GM18517 (cell line): ENCODE data around the gene SPRR2E.
"Not testable (repeated sequence)": the region's sequence is repeated elsewhere in the genome, so short reads cannot be mapped to it uniquely, and the experiment has no call there.

Experiments used
- ATAC-seq: cut with Tn5 transposase; IDR thresholded peaks from one replicate; pipeline ENCODE4 v1.9.1; 2021; ENCODE audit warnings: mild to moderate bottlenecking, moderate library complexity; ENCODE audit not compliant: unreplicated experiment

The SPRR2E gene

DNA sequence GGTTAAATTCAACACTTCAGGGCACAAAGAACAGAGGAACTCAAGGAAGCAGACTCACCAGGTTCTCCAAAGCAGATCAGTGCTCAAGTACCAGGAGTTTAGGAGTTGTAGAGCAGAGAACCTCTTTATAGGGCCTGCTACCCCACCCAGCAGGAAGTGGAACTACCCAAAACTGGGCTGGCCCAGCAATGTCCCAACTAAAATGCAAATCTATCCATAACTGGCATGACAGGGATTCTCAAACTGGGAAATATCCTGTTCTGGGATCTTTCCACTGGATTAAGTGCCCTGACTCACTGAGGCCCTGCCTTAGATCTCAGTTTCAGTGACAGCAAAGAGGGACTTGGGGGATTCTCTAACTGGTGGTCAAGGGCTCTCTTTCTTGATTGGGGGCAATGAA lies at the start of gene SPRR2E:
Gene SPRR2E, minus strand, starts transcription at position 101 of the 400 bp plus-strand sequence. CDS start 775 bp downstream, outside the sequence.
- ATAC-seq = no peak

DNA sequence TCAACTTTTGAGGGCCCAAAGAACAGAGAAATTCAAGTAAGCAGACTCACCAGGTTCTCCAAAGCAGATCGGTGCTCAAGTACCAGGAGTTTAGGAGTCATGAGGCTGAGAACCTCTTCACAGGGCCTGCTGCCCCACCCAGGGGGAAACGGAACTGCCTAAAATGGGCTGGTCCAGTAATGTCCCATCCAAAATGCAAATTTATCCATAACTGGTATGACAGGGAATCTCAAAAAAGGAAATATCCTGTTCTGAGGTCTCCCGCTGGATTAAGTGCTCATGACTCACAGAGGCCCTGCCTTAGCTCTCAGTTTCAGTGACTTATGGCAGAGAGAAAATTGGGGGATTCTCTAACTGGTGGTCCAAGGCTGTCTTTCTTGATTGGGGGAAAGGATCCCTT lies 47.1 kb upstream of the SPRR2E start:
- no peak for ATAC-seq

DNA sequence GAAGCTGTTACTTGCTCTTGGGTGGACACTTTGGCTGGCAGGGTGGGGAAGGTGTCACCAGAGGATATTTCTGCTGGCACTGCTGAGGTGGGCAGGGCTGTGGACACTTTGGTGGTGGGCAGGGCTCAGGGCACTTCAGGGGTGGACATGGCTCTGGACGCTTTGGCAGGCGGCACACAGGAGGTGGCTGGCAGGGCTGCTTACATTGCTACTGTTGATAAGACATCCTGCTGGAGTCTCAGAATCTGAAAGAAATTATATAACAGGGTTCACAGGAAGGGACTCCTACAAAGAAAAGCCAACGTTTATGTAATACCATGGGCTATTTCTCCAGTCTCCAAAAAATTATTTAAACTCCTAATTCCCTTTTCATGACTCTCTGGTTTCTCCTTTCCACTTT lies 46.2 kb upstream of the SPRR2E start:
- no peak for ATAC-seq

DNA sequence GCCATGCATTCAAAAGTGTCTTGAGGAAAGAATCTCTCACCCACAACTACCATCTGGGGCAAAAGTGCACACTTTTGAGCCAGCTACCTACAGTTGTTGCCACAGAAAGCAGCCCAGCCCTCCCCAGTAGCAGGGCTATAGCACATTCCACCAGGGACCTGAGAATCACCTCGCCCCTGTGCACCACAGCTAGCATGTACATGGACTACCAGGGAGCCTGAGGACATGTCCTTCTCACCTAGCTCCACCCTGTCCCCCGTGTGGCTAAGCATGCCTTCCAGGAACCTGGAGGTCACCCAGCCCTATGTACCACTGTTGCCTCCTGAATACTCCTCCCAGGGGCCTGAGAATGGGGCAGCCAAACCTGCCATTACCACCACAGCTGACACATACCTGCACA lies 39.4 kb upstream of the SPRR2E start:
- no peak for ATAC-seq

DNA sequence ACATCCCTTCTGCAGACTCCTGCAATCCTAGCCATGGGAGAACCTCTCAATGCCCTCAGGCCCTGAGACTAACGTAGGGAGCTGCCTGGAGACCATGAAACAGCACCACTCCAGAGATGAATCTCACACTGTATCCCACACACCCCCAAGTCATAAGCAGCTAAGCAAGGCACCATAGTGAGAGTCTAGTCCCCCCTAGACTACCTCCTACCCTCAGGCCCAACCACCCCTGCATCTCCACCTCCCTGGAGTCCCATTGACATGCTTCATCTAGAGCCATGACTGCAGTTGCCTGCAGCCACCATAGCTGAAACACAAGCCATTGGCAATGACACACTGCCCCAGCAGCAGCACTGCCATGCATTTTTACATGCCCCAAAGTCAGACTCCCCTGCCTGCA lies 38.9 kb upstream of the SPRR2E start:
- ATAC-seq = no peak

DNA sequence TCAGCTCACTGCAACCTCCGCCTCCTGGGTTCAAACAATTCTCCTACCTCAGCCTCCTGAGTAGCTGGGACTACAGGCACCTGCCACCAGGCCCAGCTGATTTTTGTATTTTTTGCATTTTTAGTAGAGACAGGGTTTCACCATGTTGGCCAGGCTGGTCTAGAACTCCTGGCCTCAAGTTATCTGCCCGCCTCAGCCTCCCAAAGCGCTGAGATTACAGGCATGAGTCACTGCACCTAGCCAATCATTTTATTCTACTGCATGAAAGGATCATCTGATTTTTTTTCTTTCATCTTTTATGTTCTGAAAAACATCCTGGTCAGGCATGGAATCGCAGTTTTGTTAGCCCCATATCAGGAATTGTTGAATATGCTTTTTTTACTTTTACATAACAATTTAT lies 34.4 kb upstream of the SPRR2E start:
- ATAC-seq = not testable (repeated sequence)

DNA sequence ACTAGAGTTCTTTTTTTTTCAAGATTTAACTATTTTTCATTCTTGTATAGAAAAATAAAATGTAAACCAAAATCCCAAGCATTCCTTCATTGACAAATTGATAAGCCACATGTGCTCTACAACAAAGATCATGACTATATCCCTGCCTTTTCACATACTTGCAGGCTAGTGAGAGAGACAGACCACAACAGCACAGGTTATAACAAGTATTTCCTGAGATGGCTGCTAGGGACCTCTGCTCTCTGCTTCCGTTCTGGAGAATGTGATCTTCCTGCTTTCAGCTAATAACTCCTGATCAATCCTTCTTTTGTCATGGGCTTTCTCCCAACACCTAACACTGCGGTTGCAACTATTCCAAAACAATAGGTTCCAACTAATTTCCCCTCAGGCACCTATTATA lies 33.0 kb upstream of the SPRR2E start:
- ATAC-seq = no peak

DNA sequence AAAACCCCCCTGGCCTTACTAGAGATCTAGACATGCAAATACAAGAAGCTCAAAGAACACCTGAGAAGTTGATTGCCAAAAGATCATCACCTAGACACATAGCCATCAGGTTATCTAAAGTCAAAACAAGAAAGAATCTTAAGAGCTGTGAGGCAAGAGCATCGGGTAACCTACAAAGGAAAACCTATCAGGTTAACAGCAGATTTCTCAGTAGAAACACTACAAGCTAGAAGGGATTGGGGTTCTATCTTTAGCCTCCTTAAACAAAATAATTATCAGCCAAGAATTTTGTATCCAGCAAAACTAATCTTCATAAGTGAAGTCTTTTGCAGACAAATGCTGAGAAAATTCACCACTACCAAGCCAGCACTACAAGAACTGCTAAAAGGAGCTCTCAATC lies 31.2 kb upstream of the SPRR2E start:
- no peak for ATAC-seq

DNA sequence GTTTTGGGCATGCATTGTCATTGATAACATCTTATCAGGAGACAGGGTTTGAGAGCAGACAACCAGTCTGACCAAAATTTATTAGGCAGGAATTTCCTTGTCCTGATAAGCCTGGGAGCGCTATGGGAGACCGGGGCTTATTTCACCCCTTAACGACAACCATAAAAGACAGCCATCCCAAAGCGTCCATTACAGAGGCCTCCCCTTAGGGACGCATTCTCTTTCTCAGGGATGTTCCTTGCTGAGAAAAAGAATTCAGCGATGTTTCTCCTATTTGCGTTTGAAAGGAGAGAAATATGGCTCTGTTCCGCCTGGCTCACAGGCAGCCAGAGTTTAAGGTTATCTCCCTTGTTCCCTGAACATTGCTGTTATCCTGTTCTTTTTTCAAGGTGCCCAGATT lies 29.5 kb upstream of the SPRR2E start:
- not testable (repeated sequence) for ATAC-seq

DNA sequence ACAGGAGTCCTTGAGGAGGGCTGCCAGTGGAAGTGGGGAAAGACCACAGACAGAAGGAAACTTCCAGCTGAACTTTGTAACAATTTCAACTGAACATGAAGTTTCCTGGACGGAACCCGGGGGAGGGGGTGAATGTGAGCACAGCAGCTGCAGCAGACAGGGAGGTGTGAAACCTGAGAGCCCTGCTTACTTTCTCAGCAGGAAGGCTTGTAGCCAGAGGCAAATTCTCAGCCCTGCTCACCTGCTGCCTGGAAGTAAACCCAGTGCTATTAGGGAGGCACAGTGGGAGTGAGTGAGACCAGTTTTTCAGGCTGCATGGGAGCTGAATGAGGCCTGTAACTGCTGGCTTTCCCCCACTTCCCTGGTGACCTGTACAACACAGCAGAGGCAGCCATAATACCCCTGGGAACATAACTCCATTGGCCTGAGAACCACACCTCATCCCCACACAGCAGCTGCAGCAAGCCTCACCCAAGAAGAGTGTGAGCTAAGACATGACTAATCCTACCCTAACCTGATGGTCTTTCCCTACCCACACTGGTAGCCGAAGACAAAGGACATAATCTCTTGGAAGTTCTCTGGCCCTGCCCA lies 28.6 kb upstream of the SPRR2E start:
- ATAC-seq = no peak

DNA sequence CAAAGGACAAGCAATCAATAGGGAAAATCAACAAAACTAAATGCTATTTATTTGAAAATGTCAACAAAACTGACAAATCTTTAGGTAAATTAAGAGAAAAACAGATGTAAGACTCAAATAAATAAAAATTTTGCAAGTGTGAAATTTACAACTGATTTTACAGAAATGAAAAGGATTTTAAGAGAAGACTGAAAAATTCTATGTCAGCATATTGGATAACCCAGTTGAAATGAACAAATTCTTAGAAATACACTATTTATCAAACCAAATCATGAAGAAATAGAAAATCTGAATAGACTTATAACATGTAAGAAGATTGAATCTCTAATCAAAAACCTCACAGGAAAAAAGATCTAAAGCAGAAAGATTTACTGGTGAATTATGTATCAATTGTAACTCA lies 26.6 kb upstream of the SPRR2E start:
- no peak for ATAC-seq

DNA sequence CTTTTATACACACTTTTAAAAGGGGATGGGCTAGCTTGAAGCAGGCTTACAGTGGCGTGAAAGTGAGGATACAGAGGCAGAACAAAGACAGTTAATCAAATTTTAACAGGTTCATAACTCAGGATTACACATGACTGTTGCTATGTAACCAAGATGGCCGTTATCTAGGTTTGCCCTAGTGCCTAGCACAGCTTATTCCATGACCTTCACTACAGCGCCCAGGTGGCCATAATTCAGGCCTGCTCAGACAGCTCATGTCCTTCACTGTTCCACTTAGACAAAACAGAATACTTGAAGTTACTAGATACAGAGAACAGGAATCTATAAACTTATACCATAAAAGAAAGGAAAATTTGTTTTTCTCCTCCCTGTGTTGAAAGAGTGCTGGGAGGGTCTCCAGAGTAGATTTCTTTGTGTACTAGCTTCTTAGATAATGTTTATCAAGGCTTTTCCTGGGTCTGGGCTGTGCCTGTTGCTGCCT lies 25.2 kb upstream of the SPRR2E start:
- no peak for ATAC-seq

DNA sequence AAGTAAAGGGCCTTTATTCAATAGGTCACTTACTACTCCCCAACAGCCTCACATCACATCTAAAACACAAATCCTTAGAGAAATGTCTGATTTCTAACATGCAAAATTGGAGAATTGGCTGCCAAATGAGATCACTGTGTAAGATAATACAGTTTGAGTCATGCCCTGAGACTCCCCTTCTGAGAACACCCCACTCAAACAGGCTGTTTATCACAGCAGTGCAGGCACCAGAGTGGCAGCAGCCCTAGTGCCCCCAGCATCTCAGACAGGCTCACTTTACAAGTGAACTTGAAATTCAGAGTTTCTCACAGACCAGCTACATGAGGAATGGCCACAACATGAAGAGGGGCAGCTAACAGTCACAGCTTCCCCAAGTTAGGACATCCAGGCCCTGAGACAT lies 20.9 kb upstream of the SPRR2E start:
- not testable (repeated sequence) for ATAC-seq

DNA sequence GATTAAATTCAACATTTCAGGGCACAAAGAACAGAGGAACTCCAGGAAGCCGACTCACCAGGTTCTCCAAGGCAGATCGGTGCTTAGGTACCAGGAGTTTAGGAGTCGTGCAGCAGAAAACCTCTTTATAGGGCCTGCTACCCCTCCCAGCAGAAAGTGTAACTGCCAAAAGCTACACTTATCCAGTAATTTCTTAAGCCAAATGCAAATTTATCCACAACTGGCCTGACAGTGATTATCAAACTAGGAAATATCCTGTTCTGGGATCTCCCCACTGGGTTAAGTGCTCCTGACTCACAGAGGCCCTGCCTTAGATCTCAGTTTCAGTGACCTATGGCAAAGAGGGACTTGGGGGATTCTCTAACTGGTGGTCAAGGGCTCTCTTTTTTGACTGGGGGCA lies 19.1 kb upstream of the SPRR2E start, which contains the start of gene SPRR2F:
Gene SPRR2F, minus strand, starts transcription at position 101 of the 400 bp plus-strand sequence. CDS start 783 bp downstream, outside the sequence.
- no peak for ATAC-seq

DNA sequence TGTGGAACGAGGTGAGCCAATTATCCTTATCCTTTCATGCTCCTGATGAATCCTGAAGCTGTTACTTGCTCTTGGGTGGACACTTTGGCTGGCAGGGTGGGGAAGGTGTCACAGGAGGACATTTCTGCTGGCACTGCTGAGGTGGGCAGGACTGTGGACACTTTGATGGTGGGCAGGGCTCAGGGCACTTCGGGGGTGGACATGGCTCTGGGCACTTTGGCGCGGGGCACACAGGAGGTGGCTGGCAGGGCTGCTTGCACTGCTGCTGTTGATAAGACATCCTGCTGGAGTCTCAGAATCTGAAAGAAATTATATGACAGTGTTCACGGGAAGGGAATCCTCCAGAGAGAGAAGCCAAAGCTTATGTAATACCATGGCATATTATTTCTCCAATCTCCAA lies 18.1 kb upstream of the SPRR2E start:
- ATAC-seq = not testable (repeated sequence)

DNA sequence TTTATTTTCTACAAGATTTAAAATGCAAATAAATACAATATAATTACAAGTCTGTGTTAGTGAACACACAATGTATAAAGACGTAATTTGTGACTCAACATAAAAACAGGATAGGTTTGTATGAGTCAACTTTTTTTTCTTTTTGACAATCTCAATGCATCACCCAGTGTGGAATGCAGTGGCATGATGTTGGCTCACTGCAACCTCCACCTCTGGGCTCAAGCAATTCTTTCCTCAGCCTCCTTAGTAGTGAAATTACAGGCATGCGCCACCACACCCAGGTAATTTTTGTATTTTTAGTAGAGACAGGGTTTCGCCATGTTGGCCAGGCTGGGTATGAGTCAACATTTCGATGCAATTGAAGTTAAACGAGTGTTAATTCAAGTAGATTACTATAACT lies 5.9 kb upstream of the SPRR2E start:
- ATAC-seq = no peak

DNA sequence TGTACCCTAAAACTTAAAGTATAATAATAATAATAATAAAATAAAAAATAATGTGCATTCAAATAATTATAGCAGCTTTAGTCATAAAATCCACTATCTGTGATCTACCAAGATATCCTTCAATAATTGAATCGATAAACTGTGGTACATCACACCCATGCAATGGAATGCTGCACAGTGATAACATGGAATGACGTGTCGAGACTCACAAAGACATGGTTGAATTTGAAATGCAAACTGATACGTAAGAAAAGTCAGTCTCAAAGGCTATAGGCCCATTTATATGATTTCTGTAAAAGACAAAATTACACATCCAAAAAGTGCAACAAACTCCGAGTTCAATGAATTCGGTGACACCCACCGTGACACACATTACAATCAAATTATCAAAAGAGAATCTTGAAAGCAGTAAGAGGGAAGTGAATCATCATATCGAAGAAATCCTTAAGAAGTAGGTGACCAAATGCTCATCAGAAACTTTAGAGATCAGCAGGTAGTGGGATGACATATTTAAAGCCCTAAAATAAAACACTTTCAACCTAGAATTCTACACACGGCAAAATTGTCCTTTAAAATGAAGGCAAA lies 5.2 kb upstream of the SPRR2E start:
- no peak for ATAC-seq

DNA sequence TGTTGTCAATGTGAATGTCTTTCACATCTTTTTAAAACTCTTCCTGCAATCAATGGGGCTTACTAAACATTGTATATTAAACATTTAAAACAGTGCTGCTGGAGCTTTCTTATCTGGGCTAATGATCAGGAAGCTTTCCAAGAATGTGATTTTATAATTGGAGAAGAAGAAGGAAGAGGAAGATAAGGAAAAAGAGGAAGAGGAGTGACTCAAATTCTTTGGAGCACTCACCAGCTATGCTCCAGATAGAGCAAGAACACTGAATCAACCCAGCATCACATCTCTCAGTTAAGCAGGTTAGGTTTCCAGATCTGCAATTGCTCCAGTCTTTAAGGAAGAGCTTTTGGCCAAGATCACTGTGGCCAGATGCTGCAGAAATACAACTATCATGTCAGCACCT lies 1.4 kb upstream of the SPRR2E start:
- no peak for ATAC-seq

DNA sequence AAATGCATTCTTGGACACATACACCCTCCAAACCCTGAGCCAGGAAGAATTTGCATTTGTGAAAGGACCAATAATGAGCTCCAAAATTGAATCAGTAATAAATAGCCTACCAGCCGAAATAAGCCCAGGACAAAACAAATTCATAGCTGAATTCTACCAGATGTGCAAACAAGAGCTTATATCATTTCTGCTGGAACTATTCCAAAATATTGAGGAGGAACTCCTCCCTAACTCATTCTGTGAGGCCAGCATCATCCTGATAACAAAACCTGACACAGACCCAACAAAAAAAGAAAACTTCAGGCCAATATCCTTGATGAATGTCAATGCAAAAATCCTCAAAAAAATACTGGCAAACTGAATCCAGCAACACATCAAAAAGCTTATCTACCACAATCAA lies 6.7 kb downstream of the SPRR2E start:
- no peak for ATAC-seq

DNA sequence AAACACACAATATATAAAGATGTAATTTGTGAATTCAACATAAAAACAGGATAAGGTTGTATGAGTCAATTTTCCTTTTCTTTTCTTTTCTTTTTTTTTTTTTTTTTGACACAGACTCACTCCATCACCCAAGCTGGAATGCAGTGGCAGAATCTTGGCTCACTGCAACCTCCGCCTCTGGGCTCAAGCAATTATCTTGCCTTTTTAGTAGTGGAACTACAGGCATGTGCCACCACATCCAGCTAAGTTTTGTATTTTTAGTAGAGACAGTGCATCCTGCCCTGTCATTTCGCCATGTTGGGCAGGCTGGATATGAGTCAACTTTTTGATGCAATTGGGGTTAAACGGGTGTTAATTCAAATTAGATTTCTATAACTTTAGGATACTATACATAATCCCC lies 12.6 kb downstream of the SPRR2E start:
- no peak for ATAC-seq

DNA sequence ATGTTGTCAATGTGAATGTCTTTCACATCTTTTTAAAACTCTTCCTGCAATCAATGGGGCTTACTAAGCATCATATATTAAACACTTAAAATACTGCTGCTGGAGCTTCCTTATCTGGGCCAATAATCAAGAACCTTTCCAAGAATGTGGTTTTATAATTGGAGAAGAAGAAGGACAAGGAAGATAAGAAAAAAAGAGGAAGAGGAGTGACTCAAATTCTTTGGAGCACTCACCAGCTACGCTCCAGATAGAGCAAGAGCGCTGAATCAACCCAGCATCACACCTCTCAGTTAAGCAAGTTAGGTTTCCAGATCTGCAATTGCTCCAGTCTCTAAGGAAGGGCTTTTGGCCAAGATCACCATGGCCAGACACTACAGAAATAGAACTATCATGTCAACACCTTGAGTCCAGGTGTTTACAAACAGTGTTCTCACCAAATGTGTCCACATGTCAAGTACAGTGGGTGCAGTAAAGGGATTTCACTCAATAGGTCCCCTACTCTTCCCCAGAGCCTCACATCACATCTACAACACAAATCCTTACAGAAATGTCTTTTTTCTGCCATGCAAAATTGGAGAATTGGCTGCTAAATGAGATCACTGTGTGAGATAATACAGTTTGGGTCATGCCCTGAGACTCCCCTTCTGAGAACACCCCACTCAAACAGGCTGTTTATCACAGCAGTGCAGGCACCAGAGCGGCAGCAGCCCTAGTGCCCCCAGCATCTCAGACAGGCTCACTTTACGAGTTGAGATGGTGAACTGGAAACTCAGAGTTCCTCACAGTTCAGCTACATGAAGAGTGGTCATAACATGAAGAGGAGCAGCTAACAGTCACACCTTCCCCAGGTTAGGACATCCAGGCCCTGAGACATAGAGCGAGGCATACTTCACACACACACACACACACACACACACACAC lies 21.3 kb downstream of the SPRR2E start:
- ATAC-seq = no peak

DNA sequence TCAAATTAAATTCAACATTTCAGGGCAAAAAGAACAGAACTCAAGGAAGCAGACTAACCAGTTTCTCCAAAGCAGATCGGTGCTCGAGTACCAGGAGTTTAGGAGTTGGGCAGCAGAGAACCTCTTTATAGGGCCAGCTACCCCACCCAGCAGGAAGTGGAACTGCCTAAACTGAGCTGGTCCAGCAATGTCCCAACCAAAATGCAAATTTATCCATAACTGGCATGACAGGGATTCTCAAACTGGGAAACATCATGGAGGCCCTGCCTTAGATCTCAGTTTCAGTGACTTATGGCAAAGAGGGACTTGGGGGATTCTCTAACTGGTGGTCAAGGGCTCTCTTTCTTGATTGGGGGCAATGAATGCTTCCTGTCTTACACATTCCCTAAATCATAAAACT lies 22.8 kb downstream of the SPRR2E start, which contains the start of gene SPRR2B:
Gene SPRR2B, minus strand, starts transcription at position 101 of the 400 bp plus-strand sequence. CDS start 772 bp downstream, outside the sequence.
- ATAC-seq = no peak
